Measurements from ENCODE around the gene MAPK1IP1L. TPM values are rescaled to one million over a fixed set of nuclear protein-coding genes. Genes with fewer than 3 reads are reported as not detected.

MAPK1IP1L gene
- total RNA-seq, 1 experiment from 2014 or later, result 97.9 TPM

- no peaks in the 10 kb centered on the region for H3K27me3 Mint-ChIP-seq (ENCODE audit: low read depth)
- DNase-seq (ENCODE audit: low spot score), result no peak
- H3K36me3 Mint-ChIP-seq, result no peaks in the 10 kb centered on the region
- ChIA-PET POLR2A (no interaction called here), CTCF (no interaction called here)
- ATAC-seq, result no peak
- no peaks in the 10 kb centered on the region for H3K9me3 Mint-ChIP-seq
- H3K4me1 Mint-ChIP-seq, result peaks cover 35% of the 10 kb centered on the region
- no peak overlapping the region for H3K27ac Mint-ChIP-seq
- no peak overlapping the region for H3K4me3 Mint-ChIP-seq
- no peak for TF ChIP-seq E2F1 (CRISPR knock-in tag; IDR thresholded peaks at IDR 0.05)
- TF ChIP-seq FOXK1 (CRISPR knock-in tag; IDR thresholded peaks at IDR 0.05), result no peak
- TF ChIP-seq MLX (CRISPR knock-in tag; IDR thresholded peaks at IDR 0.05), result no peak
- TF ChIP-seq ZNF317 (CRISPR knock-in tag; IDR thresholded peaks at IDR 0.05; ENCODE audit: borderline replicate concordance, low read depth), result no peak
- TF ChIP-seq AFF4 (CRISPR knock-in tag; IDR thresholded peaks at IDR 0.05; ENCODE audit: borderline replicate concordance), result no peak
- no peak for TF ChIP-seq CREB1 (CRISPR knock-in tag; IDR thresholded peaks at IDR 0.05)
- no peak for TF ChIP-seq ZSCAN18 (CRISPR knock-in tag; IDR thresholded peaks at IDR 0.05)
- no peak for TF ChIP-seq ZNF416 (CRISPR knock-in tag; IDR thresholded peaks at IDR 0.05)
- no peak for TF ChIP-seq NFATC4 (CRISPR knock-in tag; IDR thresholded peaks at IDR 0.05)
- no peak for TF ChIP-seq ATF6 (CRISPR knock-in tag; IDR thresholded peaks at IDR 0.05)
- TF ChIP-seq MAX (CRISPR knock-in tag; IDR thresholded peaks at IDR 0.05), result no peak
- no peak for TF ChIP-seq NR1H2 (CRISPR knock-in tag; IDR thresholded peaks at IDR 0.05)
- no peak for TF ChIP-seq ESRRA (CRISPR knock-in tag; IDR thresholded peaks at IDR 0.05; ENCODE audit: borderline replicate concordance)
- TF ChIP-seq MXD4 (CRISPR knock-in tag; IDR thresholded peaks at IDR 0.05; ENCODE audit: borderline replicate concordance), result no peak
Measured at GRCh38 chr14:55105991-55106390, 54.5 kb downstream of the MAPK1IP1L start.

GRCh38 chr14:55107766-55108554 is 56.5 kb downstream of the MAPK1IP1L start:
- CTCF ChIA-PET, result interaction anchor here (0.6 to 0.7 kb wide), 2 partner anchors 18 to 30 kb away, joined by 3 to 7 read pairs; no protein-coding TSS in a partner anchor
- Mint-ChIP-seq H3K36me3 (no peaks in the 10 kb centered on the region), H3K4me1 (peaks cover 24% of the 10 kb centered on the region), H3K27ac (no peak overlapping the region), H3K27me3 (ENCODE audit: low read depth) (no peaks in the 10 kb centered on the region), H3K4me3 (no peak overlapping the region), H3K9me3 (no peaks in the 10 kb centered on the region)
- DNase-seq (ENCODE audit: low spot score) (peak; percentile 23), ATAC-seq (peak; percentile 49)
- TF ChIP-seq GABPB1 (CRISPR knock-in tag; IDR thresholded peaks at IDR 0.05) (peak; percentile 68), ETV6 (CRISPR knock-in tag; IDR thresholded peaks at IDR 0.05) (no peak)
- POLR2A ChIA-PET, result interaction anchor here (0.6 kb wide), 1 partner anchor 1105 kb away, joined by 3 read pairs; no protein-coding TSS in a partner anchor
